Activated T-helper 1 cell treated with Interleukin-2 at 50 U/mL for 16 hours (primary cell): ENCODE measurements around the gene PRKRA.
"Not testable (repeated sequence)": the region's sequence is repeated elsewhere in the genome, so short reads cannot be mapped to it uniquely, and the experiment has no call there.

Source experiments
- DNase-seq: peaks from one replicate; pipeline ENCODE4 v3.0.0-alpha.2; 2020; ENCODE audit warnings: low read depth

The PRKRA gene

GRCh38 chr2:178450774-178451525 is at the start of gene PRKRA, which contains the start of gene PJVK:
PRKRA (minus strand) TSS chr2:178451175; CDS start chr2:178451030, 145 bp downstream.
PJVK (plus strand) TSS chr2:178451378; CDS start chr2:178453410, 2,032 bp downstream.
- peak; percentile 91 for DNase-seq

- no peak for DNase-seq
Measured at GRCh38 chr2:178499640-178500039, 48.7 kb upstream of the PRKRA start.

DNA sequence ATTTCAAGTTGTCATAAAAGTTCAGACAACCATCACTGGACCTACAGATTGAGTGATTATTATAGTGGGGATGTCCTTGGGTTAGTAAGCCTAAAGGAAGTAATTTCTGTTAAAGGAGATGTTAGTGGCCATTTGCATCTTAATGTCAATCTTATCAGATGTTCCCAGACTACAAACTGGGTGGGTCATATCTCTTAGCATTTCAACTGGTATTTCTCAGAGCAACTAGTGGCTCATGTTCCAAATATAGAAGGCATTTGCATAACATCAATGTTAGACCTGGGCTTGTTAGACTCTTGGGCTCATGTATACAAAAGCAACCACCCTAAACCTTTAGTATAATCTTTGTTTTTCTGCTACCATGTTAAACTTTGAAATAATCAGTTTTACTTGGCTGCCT is 47.2 kb upstream of the PRKRA start:
- no peak for DNase-seq

DNA sequence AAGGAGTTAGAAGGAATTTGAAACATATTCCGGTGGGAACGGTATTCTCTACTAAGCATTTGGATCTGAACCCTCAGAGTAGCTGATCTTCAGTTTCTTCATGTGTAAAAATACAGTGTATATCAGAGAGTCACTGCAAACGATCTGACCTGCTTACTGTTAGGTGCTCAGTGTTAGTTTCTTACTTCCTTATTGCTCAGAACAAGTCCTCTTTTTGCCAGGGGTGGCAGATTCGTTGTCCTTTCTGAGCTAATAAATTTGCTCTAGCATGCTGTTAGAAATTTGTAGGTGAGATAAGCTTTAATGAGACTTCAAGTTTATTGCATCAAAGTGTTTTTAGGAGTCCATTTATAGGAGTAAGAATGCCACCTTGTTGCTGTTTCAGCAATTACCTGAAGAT is 45.1 kb upstream of the PRKRA start:
- no peak for DNase-seq

GRCh38 chr2:178491612-178492011 is 40.6 kb upstream of the PRKRA start:
- no peak for DNase-seq

GRCh38 chr2:178485356-178485755 is 34.4 kb upstream of the PRKRA start:
- DNase-seq = no peak

- no peak for DNase-seq
Measured at GRCh38 chr2:178484245-178485041, 33.5 kb upstream of the PRKRA start.

DNA sequence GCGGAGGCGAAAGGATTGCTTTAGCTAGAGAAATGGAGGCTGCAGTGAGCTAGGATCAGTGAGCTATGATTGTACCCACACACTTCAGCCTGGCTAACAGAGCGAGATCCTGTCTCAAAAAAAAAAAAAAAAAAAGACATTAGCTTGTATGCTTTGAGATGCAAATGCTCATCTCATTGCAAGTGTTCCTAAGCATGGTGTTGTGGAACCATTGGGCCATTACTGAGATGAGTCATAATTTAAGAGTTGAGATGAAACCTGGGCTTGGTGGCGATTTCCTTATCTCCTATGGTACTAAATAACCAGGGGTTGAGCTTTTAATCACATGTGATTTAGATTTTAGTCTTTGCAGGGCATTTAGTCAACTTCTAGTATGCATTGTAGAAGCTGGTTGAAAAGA is 31.5 kb upstream of the PRKRA start:
- no peak for DNase-seq

DNA sequence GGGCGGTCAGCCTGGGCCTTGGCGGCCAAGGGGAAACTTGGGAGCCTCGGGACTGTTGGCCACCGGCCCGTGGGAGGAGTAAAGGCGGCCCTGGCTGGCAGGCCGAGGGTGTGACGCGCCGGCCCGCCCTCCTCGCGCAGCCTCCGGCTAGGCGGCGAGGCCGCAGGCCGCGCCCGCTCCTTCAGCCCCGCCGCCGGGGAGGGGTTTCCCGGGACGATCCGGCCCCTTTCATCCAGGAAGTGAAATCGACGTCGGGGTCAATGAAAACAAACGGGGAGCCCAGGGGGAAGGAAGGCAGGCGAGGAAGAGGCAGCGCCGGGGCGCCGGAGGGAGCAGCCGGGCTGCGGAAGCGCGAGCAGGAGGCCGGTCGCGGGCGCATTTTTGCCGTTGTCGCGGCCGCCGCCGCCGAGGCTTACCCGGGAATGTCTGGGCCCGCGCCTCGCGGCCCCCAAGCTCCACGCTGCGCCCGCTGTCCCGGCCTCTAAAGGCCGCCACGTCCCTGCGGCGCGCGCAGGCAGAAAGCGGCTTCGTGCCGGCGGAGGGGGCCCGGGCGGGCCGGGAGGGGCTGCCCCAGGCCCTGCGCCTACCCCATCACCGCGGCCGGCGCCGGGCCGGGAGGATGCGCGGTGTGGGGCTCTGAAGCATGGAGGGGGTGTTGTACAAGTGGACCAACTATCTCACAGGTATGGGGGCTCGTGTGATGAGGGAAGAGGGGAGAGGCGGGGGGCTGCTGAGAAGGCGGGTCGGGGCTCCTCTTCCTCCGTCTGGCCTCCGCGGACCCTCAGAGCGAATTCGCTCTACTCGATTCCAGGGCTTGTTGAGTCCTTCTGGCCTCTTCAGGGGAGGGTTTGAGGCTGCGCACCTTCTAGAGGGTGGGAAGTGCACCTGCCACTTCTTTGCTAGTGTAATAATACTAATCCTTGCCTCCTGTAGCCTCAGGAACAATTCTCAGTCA is 29.5 kb upstream of the PRKRA start, which contains the start of gene PLEKHA3:
Gene PLEKHA3 (plus strand): TSS at position 231 of the 955 bp plus-strand sequence. CDS start 413 bp downstream, at position 644.
- peak; percentile 64 for DNase-seq

GRCh38 chr2:178479758-178480226 is 28.8 kb upstream of the PRKRA start:
- DNase-seq = no peak

DNA sequence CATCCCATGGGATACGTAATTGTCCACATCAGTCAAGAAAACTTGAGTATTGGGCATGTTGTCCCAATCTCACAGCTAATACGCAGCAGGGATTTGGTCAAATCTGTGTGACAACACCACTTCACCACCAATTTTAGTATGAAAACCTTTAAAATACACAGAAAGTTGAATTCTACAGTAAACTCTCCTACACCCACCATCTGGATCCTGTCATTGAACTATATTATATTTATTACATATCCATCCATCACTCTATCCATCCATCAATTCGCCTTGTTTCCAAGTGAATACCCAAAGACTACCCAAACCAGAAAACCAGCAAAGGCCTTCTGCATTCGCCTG is 28.3 kb upstream of the PRKRA start:
- no peak for DNase-seq

- DNase-seq = peak; percentile 78
Measured at GRCh38 chr2:178478439-178479274, 27.7 kb upstream of the PRKRA start, which contains the start of gene FKBP7. FKBP7 (minus strand) TSS chr2:178478600; CDS start chr2:178478499, 101 bp downstream.

GRCh38 chr2:178478130-178478438 is 27.1 kb upstream of the PRKRA start:
- no peak for DNase-seq

DNA sequence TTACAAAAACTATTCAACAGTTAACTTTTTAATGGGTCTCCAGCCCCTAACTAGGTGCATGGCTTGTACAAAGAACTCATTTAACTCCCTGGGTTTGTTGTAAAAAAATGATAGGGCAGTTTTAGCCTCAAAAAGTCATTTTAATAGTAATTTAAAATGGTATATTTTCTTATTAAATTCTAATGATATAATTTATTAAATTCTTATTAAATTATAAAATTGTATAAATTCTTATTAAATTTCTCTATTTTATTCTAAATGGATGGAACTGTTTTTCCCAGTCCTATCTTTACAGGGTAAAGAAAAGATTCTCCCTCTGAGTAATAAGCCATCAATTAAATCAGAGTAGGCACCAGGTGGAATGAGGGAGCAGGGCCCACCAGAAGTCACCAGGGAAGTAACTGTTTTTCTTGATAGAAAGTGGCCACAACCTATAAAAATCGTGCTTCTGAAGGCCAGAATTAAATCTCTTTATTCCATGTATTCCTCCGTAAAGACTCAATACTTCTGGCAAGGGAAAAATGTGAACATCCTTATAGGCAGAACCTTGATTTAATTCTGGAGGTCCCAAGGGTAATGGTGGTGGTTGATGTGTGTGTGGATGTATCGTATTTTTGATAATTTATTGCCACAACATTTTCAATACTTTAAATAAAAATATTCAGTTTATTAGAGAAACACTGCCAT is 26.6 kb upstream of the PRKRA start:
- no peak for DNase-seq

- no peak for DNase-seq
Measured at GRCh38 chr2:178476477-178476876, 25.5 kb upstream of the PRKRA start.

DNA sequence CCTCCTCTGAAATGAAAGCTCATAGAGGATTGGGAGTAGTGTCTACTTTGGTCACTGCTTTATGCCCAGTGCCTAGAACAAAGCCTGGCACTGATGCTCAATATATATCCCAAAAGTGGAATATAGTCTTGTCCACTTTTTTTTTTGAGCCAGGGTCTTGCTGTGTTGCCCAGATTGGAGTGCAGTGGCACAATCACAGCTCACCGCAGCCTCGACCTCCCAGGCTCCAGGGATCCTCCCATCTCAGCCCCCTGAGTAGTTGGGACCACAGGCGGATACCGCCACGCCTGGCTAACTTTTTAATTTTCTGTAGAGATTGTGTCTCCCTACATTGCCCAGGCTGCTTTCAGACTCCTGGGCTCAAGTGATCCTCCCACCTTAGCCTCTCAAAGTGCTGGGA is 23.6 kb upstream of the PRKRA start:
- no peak for DNase-seq

DNA sequence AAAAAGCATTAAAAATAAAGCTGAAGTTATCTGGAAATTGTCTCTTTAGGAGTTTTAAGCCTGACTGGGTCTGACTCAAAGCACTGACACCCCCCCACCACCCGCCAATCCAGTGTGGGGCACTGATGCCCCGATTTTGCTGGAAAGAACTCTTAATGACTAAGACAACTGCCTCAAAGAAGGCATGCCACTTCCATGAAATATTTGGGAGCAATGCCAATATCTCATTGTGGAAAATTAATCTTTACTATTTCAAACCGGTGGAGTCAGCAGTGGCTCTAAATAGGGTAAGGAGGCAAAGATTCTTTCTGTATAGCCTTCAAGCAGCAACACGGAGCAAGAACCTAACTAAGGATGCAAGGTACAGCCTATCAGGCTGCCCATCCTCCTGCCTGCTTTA is 23.0 kb upstream of the PRKRA start:
- no peak for DNase-seq

GRCh38 chr2:178473373-178473772 is 22.4 kb upstream of the PRKRA start:
- no peak for DNase-seq

DNA sequence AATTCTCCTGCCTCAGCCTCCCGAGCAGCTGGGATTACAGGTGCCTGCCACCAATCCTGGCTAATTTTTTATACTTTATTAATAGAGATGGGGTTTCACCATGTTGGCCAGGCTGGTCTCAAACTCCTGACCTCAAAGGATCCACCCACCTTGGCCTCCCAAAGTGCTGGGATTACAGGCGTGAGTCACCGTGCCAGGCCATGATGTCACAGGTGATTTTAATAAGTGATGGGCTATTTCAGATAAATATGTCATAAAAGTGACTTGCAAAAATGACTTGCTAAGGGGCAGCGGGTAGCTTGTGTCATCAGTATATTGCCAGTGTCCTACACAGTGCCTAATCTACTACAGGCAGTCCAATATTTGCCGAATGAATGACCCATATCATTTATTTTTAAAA is 20.3 kb upstream of the PRKRA start:
- not testable (repeated sequence) for DNase-seq

DNA sequence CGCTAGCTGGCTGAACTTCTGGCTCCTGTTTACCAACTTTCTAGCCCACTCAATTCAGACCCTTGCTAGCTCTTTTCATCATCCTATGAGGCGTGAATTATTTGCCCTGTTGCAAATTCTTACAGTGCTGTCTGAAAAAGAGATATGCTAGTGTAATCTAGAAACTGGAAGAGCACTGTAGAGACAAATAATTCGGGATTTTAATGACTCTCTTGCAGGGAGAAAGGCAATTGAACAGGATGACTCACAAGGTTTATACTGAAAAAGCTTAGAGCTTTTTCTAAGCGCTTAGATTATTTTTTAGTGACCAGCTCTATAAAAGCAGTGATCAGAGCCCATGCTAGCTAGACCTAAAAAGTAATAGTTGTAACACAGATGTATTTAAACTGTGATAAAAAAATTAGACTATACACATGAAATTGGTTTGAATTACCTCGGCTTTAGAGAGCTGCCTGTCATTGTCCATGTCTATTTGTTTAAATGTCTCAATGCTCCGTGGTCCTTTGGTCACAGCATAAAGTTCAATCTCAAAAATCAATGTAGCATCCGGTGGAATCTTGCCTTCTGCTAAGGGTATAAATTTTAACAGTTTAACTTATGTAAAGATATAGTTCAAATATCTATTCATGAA is 18.4 kb upstream of the PRKRA start:
- no peak for DNase-seq
